GM19238 (cell line): ENCODE measurements around the gene VAV3.
A peak's percentile ranks its signal among the peaks of the same experiment; 100 is the strongest.

Experiments
- DNase-seq: peaks from one replicate; pipeline ENCODE4 v3.0.0; 2011; ENCODE audit warnings: low spot score; ENCODE audit not compliant: insufficient read length

The VAV3 gene

DNA sequence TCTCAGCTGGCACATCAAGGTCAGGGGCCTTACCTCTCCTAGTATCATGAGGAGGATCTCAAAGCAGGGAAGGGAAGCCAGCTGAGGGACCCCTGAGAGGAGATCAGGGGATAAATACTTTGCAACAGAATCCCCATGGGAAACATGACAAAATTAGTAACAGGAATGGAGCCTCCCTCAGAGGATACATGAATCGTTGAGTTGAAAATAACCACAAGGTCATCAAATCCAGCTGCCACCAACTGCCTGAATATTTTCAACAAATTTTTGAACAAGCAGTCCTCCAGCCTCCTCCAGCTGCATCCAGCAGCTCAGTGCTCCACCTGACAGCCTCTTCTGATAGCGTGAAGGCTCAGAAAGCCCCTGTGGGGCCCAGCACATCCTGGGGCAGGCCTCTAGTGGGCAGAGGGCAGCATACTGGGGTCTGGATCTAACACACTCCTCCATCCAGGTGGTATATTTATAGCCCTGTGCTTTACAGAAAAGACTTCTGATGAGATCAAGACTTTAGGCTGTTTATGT lies 419.9 kb downstream of the VAV3 start:
- DNase-seq: no peak

DNA sequence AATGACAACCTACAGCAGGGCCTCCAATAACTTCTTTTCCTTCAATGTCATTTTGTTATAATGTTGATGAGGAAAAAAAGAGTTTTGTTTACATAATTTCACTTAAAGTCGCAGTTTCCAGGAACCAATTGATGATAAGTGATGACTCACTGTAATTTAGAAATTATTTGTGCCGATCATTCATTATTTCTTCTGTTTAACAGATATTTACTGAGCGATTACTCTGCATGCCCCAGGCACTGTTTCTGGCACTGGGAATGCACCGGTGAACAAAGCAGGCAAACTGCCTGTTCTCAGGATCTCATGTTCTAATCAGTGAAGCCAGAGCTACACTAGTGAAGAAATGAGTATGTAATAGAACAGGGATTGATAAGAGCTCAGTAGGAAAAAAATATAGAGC lies 420.7 kb downstream of the VAV3 start:
- DNase-seq: no peak

DNA sequence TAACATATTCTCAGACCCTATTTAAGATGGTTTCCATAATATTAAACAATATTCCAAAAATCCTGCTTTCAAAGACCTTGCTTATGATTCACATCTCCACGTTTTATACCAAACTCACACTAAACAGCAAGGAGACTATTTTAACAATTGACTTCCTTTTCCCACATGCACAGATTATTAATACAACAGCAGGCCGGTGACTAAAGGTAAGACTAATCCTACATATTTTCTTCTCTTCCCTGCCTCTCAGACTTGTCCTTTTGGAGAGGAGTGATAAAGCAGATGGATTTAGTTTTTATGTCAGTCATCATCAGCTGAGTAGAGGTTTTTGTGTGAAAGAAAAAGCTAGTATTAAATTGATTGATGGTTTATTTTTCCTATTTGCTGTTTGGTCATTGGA lies 423.6 kb downstream of the VAV3 start:
- DNase-seq: no peak

DNA sequence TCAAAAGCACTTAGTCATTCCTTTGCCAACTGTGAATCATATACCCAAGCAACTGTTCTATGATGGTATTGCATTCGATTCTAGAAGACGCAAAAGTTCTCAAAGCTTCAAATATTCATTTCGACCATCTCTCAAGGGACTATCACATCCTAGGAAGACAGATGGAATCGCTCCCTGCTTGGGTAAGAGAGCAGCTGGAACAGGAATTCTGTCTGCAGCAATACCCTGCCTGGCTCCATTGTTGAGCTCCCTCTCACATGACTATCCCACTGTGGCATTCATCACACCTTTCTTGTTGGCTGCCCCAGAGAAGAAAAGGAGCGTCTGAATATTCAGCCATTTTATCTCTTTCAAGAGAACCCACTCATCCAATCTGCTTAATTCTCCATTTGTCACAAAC lies 426.5 kb downstream of the VAV3 start:
- no peak for DNase-seq

DNA sequence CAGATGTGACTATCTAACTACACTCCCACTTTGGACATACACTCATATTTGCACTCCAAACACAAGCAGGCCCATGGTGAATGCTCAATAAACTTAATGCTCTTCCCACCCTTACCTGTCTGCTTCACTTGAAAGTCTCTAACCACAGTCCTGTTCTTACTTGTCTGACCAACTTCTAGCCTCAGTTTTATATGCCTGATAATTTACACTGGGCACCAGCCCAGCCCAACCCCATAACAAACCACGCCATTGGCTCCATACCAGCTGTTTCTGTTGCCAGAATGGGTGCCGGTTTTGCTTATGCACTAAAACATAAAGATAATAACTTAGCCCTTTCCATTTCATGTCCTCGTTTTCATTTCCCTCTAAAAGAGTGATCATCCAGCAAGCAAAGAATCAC lies 428.7 kb downstream of the VAV3 start:
- no peak for DNase-seq

DNA sequence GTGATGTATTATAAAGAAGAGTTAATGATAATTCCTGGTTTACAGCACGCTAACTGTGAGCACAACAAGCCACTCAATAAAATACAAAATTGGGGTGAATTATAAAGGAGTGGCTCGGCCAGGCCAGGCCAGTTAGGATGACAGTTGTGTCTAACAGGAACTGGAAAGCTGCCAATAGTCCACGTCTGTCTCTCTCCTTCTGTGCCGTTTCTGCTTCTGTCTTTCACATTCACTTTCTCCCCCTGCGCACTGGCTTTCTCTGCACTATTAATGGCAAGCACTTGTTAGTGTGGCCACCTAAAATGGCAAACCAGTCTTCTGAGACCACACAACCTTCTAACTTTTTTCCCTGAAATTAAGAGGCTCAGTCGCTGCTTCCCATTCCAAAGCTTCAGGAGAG lies 429.9 kb downstream of the VAV3 start:
- no peak for DNase-seq

DNA sequence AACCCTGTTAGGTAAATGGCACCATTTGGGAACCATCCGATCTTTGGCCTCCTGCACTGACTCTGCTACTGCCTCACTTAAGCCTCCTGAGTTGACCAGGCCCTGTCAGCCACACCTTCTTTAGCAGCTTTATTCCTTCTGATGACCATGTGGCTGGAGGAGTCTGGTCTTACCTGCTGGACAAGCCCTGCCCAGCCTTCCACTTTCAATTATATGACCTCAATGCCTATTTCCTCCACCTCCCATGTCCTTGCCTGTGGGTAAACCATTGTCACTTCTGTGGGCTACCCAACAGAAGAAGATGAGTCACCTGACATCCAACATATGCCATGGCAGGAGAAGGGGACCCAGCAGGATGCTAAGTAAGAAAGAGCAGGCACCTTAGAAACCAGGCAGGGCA lies 430.3 kb downstream of the VAV3 start:
- no peak for DNase-seq

DNA sequence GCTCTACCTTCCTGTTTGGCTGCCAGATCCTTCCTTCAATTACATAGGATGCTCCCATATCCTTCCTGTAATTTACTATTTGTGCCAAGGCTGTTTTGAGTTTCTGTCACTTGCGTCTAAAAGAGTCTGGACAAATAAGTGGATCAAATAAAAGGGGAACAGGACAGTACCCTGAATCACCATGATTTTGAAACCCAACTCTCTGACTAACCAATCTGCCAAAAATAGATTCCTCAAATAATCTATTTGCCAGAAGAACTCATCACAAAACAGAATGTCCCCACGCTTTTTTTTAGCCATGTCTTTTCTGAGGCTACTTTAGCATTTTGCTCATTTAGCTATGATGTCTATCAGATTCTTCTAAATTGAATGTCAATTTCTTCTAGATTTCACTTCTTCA lies 431.5 kb downstream of the VAV3 start:
- DNase-seq: no peak

DNA sequence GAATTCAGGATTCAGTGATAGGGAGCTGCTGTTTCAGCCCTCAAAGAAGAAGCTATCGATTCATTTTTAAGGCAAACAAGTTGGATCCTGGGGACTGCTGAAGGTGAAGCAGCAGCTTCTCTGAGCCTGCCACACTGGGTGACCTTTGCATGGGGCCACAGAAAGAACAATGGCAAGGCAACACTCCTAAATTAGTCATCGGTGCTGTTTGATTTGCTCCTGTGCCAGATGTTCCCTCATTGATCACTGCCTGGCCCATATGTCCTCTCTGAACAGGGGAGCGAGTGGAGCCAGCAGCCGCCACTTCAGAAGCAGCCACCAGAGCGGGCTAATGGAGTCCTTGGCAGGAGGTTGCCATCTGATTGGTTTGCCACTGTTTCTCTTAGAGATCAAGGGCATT lies 432.7 kb downstream of the VAV3 start:
- DNase-seq: no peak

DNA sequence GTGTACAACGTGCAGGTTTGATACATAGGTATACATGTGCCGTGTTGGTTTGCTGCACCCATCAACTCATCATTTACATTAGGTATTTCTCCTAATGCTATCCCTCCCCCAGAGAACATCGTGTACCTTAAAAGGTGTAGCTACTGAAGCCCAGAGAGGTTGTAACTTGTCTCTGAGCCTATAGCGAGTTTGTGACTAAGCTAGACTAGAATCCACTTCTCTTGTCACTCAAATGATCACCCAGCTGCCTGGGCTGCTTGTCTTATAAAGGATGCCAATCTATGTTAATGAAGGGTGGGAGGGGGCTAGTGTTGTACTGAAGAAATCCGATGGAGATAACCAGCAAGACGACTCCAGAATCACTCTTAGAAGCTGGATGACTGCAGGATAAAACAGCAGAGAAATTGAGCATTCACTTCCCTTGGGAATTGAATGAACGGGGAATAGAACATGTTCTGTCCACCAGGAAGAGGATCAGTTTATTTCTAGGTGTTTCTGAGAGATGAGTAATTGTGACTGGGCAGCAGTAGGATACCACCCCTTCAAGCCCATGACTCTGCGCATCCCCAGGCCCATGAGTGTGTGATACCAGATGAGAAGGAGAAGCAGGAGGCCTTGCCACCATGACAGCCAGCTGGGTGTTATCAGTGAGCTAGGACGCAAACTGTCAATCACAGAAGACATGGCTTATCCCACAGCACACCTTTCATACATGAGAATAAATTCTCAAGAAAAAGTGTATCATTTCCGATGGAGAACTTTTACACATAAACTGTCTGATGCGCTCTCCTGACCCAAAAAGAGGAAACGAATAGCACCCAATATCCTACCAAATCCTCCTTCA lies 433.7 kb downstream of the VAV3 start:
- no peak for DNase-seq

DNA sequence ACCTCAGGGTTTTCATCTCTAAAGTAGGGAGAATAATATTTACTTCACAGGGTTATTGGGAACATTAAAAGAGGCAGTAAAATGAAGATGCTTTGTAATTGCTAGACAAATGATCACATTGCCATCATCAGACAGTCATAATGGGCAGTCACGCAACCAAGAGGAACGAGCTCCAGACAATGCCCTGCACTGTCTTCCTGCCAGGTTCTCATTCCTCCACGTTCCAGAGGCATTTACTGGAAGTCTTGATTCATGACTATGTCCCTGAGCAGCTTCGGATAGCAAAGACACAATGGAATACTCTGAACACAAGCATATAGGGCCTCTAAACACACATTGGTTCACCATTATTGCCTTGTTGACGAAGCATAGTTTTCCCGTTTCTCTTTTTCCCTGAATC lies 434.4 kb downstream of the VAV3 start:
- no peak for DNase-seq

DNA sequence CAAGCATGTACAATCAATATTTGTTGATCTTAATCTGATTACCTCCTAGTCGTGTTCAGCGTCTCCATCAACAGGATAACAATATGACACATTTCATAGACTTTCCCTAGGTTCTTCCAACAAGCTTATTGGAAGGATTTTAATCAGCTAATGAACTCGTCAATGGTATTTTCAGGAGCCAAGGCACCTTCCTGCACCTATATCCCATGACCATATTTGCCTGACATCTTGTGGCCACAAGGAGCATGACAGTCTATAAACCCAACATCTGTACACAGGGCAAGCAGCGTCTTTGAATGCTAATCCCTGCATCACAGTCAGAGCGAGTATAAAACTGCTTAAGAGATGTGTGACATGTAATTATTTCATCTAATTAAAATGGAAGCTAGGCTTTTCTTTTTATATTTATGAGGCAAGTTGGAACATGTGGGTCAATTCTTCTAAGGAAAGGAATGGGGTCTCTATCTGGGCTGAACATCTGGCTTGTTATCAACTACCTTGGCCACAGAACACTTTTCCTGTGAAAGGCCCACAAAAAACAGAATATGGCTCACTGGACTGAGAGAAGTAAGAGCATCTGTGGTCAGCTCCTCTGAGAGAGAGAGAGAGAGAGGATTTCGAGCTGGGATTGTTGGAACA lies 435.4 kb downstream of the VAV3 start:
- peak; percentile 42 for DNase-seq

DNA sequence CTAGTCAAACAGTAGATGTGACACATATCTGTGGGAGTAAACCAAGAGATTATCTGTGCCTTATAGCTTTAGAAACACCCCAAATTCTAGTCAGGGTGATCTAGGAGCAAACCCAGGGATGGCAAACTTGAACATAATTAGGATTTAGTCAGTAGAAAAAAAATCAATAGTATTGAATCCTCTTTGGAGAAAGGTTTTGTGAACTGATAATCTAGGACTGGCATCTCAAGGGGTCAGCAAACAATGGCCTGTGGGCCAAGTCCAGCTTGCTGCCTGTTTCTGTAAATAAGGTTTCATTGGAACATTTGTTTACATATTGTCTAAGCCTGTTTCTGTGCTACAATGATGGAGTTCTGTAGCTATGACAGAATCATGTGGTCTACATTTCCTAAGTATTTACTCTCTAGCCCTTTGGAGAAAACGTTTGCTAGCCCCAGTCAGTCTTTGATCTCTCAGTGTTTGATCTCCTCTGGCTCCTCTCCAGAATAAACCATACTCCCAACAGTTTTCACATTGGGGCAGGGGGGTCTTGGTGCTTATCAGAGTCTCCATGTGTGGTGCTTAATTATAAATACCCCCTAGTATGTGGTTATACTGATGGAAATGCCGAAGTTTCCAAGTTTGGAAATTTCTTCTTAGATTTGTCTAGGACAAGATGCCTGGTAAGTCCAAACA lies 438.3 kb downstream of the VAV3 start:
- DNase-seq: no peak

DNA sequence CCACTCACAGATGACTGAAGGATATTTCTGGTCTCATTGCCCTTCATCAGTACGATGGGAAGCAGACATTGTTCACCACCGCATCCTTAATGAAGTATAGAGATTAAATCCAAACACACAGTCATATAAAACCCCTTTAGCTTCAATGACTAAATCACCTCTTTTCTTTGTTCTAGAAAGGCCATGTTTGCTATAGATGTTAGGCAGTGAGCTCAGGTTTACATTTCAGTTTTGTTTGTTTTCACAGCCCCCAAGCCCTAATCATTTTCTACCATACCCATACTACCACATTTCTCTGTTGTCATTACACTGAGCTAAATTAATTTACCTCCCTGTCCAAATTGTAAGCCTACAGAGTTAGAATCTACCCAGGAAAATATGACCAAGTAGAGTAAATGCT lies 439.0 kb downstream of the VAV3 start:
- DNase-seq: no peak

DNA sequence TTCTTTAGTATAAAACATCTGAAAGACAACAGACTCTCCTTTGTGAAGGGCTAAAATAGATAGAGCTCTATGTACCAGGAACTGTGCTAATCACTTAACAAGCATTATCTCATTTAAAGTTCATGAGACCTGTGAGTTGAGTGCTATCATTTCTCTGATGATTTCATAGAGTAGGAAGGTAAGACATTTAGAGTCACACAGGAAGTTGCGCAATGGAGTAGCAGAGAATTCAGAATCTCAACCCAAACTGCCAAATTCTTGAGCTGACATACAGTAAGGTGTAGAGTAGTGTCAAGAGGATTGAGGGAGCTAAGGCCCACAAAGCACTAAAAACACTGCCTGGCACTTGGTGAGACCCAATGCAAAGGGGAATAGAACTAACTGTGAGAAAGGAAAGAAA lies 439.8 kb downstream of the VAV3 start:
- no peak for DNase-seq

DNA sequence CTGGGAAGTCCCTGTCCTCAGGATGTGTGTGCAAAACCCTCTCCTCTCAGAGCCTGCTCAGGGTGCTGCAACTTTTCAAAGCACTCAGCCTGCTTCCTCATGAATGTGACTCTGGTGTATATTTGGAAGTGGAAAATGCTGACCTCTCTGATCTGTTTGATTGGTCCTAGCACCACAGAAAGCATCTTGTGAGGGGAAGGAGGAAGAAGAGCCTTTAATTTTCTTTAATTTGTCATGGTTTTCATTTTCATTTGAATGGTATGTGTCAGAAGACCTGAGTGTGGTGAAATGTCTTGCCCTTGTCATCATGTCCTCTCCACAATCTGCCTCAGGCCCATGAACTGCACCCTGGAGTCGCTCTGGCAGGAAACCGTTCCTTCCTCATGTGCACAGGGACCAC lies 440.7 kb downstream of the VAV3 start:
- no peak for DNase-seq

DNA sequence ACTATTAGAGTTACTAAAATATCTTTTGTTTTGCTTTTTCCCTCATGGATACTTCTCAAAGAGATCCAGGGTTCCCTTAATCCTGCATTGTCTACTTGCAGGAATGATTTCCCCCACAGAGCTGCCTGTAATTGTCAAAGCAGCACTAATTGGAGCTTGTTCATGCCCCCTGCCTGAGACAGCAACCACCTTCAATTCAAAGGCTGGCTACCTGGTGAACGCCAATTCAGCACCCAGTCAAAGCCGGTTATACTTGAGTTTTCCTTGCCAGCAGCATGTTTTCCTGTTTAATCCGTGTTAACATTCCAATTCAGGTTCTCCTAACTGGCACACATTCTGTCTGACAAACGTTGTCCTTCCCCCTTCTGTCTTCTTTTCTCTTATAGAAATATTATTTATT lies 441.2 kb downstream of the VAV3 start:
- DNase-seq: no peak

DNA sequence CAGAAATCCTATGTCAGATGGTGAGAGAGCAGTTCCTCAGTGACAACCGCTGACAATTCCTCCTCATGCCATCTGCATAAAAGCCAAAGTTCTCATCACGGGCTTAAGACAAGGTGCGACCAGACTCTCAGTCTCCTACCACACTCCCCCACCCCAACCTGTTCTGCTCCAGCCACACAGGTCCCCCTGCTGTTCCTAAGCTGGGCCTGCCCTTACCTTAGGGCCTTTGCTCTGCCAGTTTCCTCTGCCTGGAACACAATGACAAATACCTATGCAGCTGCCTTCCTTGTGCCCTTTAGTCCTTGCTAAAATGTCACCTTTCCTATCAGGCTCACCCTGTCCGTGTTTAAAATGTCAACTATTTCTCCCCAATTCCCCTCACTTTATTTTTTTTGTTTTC lies 441.9 kb downstream of the VAV3 start:
- DNase-seq: no peak
